KMS-11 (cell line): Measurements from ENCODE around the gene SLC25A30.
"Not testable (repeated sequence)": the region's sequence is repeated elsewhere in the genome, so short reads cannot be mapped to it uniquely, and the experiment has no call there.

Source experiments
- H2AFZ ChIP-seq: fragments of 200-600 bp; sonication (generic); 2 replicates; pipeline ENCODE4 v1.6.1; 2016; ENCODE audit warnings: antibody characterized with exemption, mixed run types, low read depth
- H3K27ac ChIP-seq: fragments of 200-600 bp; sonication (generic); 2 replicates; pipeline ENCODE4 v1.6.1; 2016; ENCODE audit warnings: mild to moderate bottlenecking, mixed run types
- H3K27me3 ChIP-seq: fragments of 200-600 bp; sonication (generic); 2 replicates; pipeline ENCODE4 v1.6.1; 2017; ENCODE audit warnings: mild to moderate bottlenecking, low read depth, mixed run types, moderate library complexity; ENCODE audit not compliant: insufficient read depth
- H3K36me3 ChIP-seq: fragments of 200-600 bp; sonication (generic); 2 replicates; pipeline ENCODE4 v1.6.1; 2017; ENCODE audit warnings: mild to moderate bottlenecking, mixed run types; ENCODE audit not compliant: insufficient read depth
- H3K4me1 ChIP-seq: fragments of 200-600 bp; sonication (generic); 2 replicates; pipeline ENCODE4 v1.6.1; 2016; ENCODE audit warnings: mild to moderate bottlenecking, low read depth, mixed run types; ENCODE audit not compliant: poor library complexity, severe bottlenecking
- H3K4me2 ChIP-seq: fragments of 200-600 bp; sonication (generic); 2 replicates; pipeline ENCODE4 v1.7.0; 2016; ENCODE audit warnings: mild to moderate bottlenecking, mixed run types
- H3K4me3 ChIP-seq: fragments of 200-600 bp; sonication (generic); IDR thresholded peaks from 2 replicates; pipeline ENCODE4 v1.6.1; 2017; ENCODE audit warnings: low read depth, low read length, mixed read lengths; ENCODE audit not compliant: insufficient read depth
- H3K79me2 ChIP-seq: fragments of 200-600 bp; sonication (generic); 2 replicates; pipeline ENCODE4 v1.6.1; 2016; ENCODE audit warnings: low read depth, mixed run types; ENCODE audit not compliant: insufficient read depth
- H3K9ac ChIP-seq: fragments of 200-600 bp; sonication (generic); 2 replicates; pipeline ENCODE4 v1.6.1; 2016; ENCODE audit warnings: mild to moderate bottlenecking, mixed run types
- H4K20me1 ChIP-seq: fragments of 200-600 bp; sonication (generic); 2 replicates; pipeline ENCODE4 v1.6.1; 2016; ENCODE audit warnings: mild to moderate bottlenecking, mixed run types; ENCODE audit not compliant: insufficient read depth
- CTCF ChIP-seq: fragments of 200-600 bp; sonication (generic); conservative IDR thresholded peaks from 2 replicates; pipeline ENCODE4 v1.6.1; 2017; ENCODE audit warnings: low read depth, mild to moderate bottlenecking, antibody characterized with exemption, low read length, moderate library complexity, mixed read lengths

Gene SLC25A30

GRCh38 chr13:45422731-45423292, 4.6 kb upstream of the SLC25A30 start:
- H2AFZ ChIP-seq: no peak overlapping the region
- H3K79me2 ChIP-seq: no peaks in the 10 kb centered on the region
- no peak overlapping the region for H3K4me3 ChIP-seq
- H3K36me3 ChIP-seq: no peaks in the 10 kb centered on the region
- H3K27ac ChIP-seq: no peak overlapping the region
- H3K4me1 ChIP-seq: no peaks in the 10 kb centered on the region
- H3K9ac ChIP-seq: no peak overlapping the region
- no peak overlapping the region for H3K4me2 ChIP-seq
- H4K20me1 ChIP-seq: no peaks in the 10 kb centered on the region
- no peak for TF ChIP-seq CTCF
- no peaks in the 10 kb centered on the region for H3K27me3 ChIP-seq

DNA sequence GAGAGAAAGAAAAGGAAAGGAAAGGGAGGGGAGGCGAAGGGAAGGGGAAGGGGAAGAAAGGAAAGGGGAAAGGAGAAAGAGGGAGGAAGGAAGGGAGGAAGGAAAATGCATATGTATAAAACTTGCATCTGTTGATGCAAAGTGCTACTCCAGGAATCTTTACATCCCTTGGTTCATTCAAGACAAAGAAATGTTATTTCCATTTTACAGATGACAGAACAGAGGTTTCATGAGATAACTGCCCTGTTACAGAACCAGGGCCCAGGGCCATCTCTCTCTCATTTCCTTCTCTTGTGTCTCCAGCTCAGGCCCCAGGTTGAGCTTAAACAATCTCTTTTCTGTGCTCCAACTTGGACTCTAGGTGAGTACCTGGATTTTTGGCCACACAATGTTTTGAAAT, 1.8 kb upstream of the SLC25A30 start:
- Histone ChIP-seq H4K20me1 (no peaks in the 10 kb centered on the region), H3K4me3 (no peak overlapping the region), H3K36me3 (no peaks in the 10 kb centered on the region), H3K4me2 (no peak overlapping the region), H3K79me2 (no peaks in the 10 kb centered on the region), H3K4me1 (no peaks in the 10 kb centered on the region), H3K27me3 (no peaks in the 10 kb centered on the region), H2AFZ (no peak overlapping the region), H3K27ac (no peak overlapping the region), H3K9ac (no peak overlapping the region)
- no peak for TF ChIP-seq CTCF

GRCh38 chr13:45419389-45419788, 1.2 kb upstream of the SLC25A30 start:
- not testable (repeated sequence) for H2AFZ ChIP-seq, H3K27ac ChIP-seq, H3K79me2 ChIP-seq, H3K4me3 ChIP-seq, H3K9ac ChIP-seq, H3K4me2 ChIP-seq, H4K20me1 ChIP-seq, H3K27me3 ChIP-seq, H3K4me1 ChIP-seq, H3K36me3 ChIP-seq

DNA sequence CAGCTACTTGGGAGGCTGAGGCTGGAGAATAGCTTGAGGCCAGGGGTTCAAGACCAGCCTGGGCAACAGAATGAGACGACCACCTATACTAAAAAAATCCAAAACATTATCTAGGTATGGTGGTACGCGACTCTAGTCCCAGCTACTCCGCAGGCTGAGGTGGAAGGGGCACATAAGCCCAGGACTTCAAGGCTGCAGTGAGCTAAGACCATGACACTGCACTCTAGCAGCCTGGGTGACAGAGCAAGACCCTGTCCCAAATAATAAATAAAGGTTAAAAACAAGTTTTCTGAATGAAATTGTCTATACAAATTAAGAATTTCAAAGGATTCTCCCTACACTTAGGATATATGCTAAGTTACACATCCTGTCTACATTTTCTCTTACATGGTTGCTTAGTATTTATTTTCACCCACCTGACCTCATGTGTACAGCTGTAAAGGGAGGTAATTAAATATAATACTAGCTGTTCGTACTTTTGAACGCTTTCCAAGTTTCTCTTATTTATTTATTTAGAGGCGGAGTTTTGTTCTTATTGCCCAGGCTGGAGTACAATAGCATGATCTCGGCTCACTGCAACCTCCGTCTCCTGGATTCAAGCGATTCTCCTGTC, 1.6 kb downstream of the SLC25A30 start:
- Histone ChIP-seq H3K36me3 (no peaks in the 10 kb centered on the region), H3K27me3 (no peaks in the 10 kb centered on the region), H3K9ac (peak overlapping the region; percentile 65; the same call in 1 of the 2 replicates), H2AFZ (peak overlapping the region; percentile 61), H3K27ac (peak overlapping the region; percentile 57), H3K4me3 (no peak overlapping the region), H4K20me1 (no peaks in the 10 kb centered on the region), H3K4me1 (no peaks in the 10 kb centered on the region), H3K79me2 (no peaks in the 10 kb centered on the region), H3K4me2 (peak overlapping the region; percentile 93)
- TF ChIP-seq CTCF: no peak

- no peaks in the 10 kb centered on the region for H3K4me1 ChIP-seq
- no peak overlapping the region for H3K9ac ChIP-seq
- H3K27ac ChIP-seq: no peak overlapping the region
- no peaks in the 10 kb centered on the region for H4K20me1 ChIP-seq
- no peak overlapping the region for H3K4me3 ChIP-seq
- no peak for TF ChIP-seq CTCF
- H3K36me3 ChIP-seq: no peaks in the 10 kb centered on the region
- no peaks in the 10 kb centered on the region for H3K27me3 ChIP-seq
- no peaks in the 10 kb centered on the region for H3K79me2 ChIP-seq
- H2AFZ ChIP-seq: no peak overlapping the region
- no peak overlapping the region for H3K4me2 ChIP-seq
These were observed 3.1 kb downstream of the SLC25A30 start for GRCh38 chr13:45415112-45415511.
